Frontal cortex (tissue), 4 donors: Measurements from ENCODE around the gene RIBC1. TPM values are rescaled to one million over a fixed set of nuclear protein-coding genes. Genes with fewer than 3 reads are reported as not detected.
"Not testable (repeated sequence)": the region's sequence is repeated elsewhere in the genome, so short reads cannot be mapped to it uniquely, and the experiment has no call there.

Experiments used
- DNase-seq, 2 donors: peaks; one replicate each; pipeline ENCODE4 v3.0.0; 2012; ENCODE audit warnings: low spot score in 2 of 2
- FAIRE-seq: peaks from 2 replicates; lab custom pipeline; 2012; peaks lifted over from hg19 to GRCh38; lab: Jason Lieb, UNC
- total RNA-seq: library from RNA; depleted of rRNA; stranded (reverse); fragments of >200 nt; gene quantifications from one replicate; pipeline ENCODE4 v1.2.3, GENCODE V29; 2014
- donor health status: control.
- donor health status: control.
- donor health status: control.

Gene RIBC1
- total RNA-seq, 1 donor from 2014 or later: 0.41 TPM

DNA sequence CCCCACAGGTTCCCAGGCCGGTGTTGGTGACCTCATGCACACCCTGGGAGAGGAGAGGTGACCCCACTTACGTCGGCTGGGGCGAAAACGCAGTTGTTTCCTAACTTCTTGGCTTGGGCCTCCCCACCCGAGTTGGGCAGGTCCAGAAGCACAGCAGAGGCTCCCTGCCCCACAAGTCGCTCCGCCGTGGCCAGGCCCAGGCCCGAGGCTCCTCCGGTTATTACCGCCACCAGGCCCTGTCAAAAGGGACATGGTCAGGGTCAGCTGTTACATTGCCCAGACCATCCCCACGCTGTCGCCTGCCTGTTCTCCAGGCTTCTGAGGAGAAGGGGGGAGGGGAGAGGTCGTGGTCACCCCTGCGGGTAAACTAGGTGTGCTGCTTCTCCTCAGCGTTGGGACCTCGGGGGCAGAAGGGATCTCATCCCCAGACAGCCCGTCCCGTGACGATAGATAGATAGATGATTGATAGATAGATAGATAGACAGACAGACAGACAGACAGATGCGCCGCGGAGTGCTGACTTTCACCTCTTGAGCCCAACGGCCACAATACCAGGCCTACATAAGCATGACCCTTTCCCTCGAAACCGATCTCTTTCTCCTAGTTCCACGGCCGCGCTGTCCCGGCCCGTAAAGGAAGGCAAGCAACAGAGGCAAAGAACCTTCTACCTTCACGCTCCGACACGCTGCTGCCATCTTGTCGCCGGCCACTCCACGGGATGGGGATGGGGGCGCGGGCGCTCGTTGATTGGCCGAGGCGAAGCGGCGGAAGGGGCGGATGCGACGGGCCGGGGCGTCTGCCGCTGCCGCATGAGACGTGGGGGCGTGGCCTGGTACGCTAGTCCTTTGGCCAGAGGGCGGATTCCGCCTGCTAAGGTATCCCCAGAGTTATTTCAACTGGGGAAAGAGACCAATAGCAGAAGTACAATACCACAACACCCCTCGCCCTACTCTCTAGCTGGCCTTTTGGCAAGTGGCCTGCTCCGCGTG, 11.3 kb downstream of the RIBC1 start, which contains the start of gene HSD17B10:
Gene HSD17B10, minus strand, starts transcription at position 720 of the 989 bp plus-strand sequence. Its CDS starts 25 bp downstream, at position 695.
- FAIRE-seq (no peak), DNase-seq (peak; percentile 67 to 80)

DNA sequence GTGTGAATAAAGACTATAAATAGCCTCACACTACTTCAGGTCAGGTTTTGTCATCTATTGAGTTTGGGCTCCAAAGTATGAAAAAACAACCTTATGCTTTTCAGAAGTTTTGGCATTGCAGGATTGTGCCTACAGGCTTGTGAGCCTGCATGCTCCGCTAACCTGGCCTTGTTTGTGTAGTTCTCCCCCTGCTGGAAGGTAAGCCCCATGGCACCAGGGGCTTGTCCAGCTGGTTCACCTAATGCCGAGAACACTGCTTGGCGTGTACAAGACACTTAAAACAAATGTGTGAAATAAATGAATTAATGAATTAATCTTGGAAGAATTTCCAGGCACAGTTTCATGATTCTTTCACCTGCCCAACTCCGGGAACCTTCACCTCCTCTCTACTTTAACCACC, 13.3 kb downstream of the RIBC1 start:
- FAIRE-seq: no peak

DNA sequence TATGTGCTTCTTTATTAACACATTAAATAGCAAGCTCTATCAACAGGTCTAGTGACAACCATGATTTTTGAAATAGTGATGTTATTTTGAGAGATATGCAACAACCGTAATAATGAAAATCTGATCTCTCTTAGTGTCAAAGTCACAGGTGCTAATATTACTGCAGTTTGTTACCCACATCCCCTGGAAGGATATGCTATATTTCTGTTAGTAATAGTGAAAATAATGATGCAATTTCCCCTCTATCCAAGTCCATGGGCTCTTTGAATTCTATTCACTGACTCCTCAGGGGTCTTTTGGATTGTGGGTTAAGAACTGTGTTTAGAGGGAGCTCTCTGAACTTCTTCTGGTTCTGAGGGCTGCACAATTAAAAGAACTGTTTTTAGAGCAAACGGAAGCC, 14.5 kb downstream of the RIBC1 start:
- no peak for FAIRE-seq
- no peak for DNase-seq

More for the DNA sequence above, 13.3 kb downstream of the RIBC1 start:
- no peak for DNase-seq

DNA sequence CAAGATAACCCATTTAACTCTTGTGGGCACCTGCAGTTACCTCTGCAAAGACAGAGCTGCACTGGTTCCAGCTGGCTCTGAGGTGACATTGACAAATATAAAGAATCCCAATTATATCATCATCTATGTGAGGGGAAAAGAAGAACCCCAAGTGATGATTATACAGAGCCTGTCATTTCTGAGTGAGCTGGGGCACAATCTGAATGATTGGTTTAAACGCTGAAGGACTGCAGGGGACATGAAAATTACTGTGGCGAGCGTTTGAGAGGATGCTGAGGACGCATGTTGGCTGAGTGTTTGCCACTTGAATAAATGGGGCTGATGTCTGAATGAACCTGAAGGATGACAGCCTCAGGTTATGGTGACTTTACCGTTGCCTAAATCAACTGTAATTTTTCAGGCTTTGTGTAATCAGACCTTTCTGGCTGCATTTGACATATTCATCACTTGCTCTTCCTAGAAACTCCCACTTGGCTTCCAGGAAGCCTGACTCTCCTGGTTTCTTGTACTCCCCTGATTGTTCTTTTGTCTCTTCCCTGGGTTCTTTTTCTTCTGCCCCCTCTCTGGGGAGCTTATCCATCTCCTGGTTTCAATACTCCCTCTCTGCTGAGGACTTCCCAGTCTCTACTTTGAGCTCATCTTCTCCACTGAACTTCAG, 15.6 kb downstream of the RIBC1 start:
- FAIRE-seq (no peak), DNase-seq (no peak)

DNA sequence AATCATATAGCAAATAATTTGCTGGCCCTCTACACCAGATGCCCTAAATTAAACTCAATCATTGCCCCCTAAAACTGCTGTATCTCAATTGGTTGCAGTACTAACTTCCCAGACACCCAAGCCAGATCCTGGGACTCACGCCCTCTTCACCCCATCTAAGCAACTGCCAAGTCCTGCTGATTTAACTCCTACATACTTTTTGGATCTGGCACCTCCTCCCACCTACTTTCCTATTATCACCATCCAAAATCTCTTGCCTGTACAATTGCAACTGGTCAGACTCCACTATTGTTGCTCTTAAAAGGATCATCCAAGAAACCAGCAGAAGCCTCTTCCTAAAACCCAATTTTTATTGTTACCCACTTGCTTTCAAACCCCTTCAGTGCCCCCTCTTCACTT, 16.2 kb downstream of the RIBC1 start:
- FAIRE-seq: no peak
- DNase-seq: no peak

GRCh38 chrX:53440101-53440500, 17.4 kb downstream of the RIBC1 start:
- FAIRE-seq (no peak), DNase-seq (no peak)

DNA sequence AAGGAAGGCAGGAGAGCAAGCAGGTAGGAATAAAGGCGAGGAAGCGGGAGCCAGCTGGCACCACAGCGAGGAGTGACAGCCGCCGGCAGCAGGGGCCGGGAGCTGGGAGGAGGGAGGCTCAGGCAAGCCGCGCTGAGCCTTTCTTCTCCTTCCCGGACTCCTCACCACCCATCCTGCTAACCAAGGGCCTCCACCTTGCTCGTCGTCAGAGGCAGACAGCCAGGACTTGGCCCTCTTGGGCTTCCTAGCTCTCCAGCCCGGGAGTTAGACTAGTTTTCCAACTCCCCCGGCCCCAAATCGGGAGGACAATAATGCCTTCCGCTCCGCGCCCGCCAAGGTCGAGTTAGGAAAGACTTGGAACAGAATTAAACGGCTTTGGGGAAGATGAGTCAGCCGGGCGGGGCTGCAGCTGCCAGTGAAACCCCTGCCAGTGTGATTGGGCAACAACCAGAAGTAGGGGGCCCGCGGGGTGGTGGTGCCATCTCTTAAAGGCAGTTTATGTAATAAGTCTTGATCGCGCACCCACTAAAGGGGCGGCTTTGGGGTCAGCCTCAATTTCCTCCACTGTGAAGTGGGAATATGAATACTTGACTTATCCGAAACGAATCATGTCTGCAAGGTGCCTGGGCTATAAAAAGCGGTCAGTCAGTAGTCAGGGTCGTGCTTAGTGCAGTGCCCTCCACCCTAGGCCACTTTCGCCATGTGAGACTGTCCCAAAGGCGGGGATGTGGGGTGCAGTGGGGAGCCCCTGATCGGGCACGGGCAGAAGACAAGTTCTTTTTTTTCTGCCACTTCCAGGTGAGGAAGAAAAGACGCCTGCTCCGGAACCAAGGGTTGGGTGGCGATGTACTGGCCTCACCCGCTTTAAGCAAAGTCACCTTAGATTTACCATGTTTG, 18.2 kb downstream of the RIBC1 start:
- DNase-seq: no peak

DNA sequence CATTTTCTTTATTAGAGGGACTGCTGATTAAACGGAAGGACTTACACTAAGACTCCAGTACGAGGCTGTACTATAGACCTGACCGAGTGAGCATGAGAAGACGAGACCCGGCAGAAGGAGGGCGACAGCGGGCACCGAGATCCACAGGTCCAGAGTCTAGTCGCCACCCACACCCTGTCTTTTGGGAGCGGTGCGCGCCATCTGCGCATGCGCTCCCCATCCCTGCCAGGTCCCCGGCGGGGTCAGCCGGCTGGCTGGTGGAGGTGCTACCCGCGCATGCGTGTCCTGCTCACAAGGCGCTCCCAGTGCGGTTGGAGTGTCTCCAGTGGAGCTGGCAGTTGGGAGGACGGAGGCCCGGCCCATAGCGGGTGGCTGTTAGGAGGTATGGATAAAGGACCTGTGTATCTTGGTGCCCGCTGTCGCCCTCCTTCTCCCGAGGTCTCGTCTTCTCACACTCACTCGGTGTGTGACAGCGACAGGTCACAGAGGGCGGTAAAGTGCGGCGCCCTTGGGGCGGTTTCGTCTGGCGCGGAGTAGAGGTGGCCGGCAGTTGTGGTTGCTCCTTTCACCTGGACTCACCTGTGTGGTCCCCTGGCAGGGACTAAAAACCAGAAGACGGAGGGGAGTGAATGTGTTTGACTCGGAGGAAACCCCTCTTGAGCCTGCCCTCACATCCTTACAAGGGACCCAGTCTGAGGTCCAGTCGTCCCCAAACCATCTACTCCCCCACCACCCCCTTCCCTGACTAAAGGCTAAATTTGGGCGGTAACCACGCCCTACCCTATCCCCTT, 19.1 kb downstream of the RIBC1 start:
- DNase-seq: peak in 1 of 2 donors; percentile 56
- no peak for FAIRE-seq

More for the DNA sequence above, 18.2 kb downstream of the RIBC1 start:
- no peak for FAIRE-seq

GRCh38 chrX:53442322-53442631, 19.6 kb downstream of the RIBC1 start:
- DNase-seq (no peak), FAIRE-seq (no peak)

DNA sequence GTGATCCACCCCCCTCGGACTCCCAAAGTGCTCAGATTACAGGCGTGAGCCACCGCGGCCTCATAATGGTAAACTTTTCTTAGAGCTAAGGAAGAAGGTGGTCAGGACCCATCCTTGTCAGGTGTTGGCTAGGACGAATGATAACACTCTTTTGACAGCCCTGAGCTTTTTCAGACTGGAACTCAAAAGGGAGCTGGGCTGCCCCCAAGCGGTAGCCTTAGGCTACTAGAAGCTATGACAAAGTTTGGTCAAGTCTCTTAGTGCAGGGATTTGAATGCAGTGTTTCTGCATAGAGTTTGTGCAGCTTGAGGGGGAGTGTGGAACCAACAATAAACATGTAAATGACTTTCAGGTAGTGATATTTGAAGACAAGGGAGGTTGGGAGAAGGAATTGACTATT, 23.3 kb downstream of the RIBC1 start:
- FAIRE-seq: no peak
- DNase-seq: peak in 1 of 2 donors; percentile 8

DNA sequence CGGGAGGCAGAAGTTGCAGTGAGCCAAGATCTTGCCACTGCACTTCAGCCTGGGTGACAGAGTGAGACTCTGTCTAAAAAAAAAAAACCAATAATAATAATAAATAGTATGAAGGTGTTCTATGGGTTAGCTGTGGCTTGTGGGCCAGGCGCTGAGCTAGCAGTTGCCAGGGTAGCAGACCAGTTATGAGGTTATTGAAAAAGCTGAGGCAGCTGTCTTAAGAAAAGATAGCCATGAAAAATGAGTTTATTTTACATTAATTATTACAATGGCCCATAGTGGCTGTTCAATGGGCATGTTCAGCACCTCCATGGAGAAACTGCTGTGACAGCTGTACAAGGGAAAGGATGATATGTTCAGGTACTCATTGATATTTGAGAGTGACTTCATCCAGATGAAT, 24.8 kb downstream of the RIBC1 start:
- DNase-seq: no peak
- no peak for FAIRE-seq

GRCh38 chrX:53449632-53450031, 27.0 kb downstream of the RIBC1 start:
- DNase-seq (no peak), FAIRE-seq (no peak)

DNA sequence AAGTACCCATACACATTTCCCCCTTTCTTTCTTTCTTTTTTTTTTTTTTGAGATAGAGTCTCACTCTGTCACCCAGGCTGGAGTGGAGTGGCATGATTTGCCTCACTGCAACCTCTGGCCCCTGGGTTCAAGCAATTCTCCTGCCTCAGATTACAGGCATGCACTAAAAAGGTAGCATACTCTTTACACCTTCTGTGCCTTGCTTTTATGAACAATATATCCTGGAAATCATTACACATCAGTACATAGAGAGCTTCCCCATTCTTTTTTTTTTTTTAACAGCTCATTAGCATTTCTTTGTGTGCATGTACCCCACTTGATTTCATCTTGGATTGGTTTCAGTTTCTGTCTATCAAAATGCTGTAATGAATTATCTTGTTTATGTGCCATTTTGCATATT, 30.1 kb downstream of the RIBC1 start:
- DNase-seq (no peak), FAIRE-seq (no peak)

- DNase-seq: no peak
- no peak for FAIRE-seq
Measured at GRCh38 chrX:53456254-53456653, 33.6 kb downstream of the RIBC1 start.

DNA sequence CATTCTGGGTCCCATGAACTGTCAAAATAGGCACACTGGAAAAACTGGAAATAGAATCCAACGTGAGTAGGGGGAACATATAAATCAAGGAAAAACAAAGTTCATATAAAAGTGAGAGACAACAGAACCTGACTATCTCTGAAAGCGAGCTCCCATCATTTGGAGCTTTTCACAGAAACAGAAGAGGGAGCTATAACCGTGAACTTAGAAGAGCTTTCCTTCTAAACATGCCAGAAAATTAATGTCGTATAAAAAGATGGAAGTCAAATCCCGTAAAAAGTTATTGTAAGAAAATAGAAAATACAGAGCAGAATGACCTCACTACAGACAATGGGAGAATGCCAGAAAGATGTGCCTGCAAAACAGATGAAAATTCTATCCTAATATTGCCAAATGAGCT, 35.4 kb downstream of the RIBC1 start:
- no peak for DNase-seq
- no peak for FAIRE-seq

- DNase-seq, FAIRE-seq: not testable (repeated sequence)
Measured at GRCh38 chrX:53468659-53469058, 46.0 kb downstream of the RIBC1 start.

DNA sequence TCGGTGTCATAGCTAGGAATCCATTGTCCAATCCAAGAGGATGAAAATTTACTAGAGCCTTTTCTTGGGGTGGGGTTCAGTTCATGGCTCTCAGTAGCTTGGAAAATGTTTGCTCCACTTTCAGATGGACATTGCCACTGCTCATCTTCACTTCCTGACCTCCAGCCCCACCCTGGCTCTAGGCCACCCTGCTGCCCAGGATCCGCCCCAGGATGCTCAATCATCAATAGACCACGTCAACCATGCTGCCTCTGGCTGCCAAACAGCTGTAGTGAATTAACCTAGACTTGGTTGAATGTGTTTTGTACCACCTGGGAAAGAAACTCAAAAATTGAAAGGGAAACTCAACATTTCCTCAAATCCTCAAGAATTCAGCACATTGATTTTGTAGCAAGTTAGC, 48.7 kb downstream of the RIBC1 start:
- DNase-seq (no peak), FAIRE-seq (no peak)

DNA sequence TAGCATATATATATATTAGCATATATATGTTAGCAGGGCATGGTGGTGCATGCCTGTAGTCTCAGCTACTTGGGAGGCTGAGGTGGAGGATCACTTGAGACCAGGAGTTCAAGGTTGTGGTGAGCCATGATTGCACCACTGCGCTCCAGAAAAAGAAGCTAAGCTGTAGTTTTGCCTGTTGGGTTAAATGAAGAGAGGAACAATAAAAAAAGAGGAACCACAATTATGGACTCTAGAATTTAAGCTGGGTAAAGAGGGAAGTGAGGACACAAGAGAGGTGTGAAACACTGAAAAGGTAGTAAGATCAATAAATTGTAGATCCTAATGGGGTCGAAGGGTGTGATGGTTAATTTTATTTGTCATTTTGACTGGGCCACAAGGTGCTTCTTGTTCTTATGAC, 52.0 kb downstream of the RIBC1 start:
- DNase-seq (no peak), FAIRE-seq (no peak)

DNA sequence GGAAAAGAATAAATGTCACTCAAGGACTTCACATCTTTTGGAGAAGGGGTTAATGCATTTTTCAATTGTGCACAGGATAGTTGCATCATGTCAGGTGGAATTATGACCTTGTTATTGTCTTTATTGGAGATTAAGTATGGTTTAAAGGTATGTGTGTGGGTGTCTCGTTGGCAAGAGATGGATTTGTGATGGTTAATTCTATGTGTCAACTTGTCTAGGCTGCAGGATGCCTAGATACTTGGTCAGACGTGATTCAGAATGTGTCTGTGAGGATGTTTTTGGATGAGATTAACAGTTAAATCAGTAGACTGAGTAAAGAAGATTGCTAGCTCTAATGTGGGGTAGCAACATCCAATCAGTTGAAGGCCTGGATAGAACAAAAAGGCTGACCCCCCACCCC, 53.7 kb downstream of the RIBC1 start:
- DNase-seq: no peak
- FAIRE-seq: no peak
